ENCODE results near the gene CA6.
A peak's percentile ranks its signal among the peaks of the same experiment; 100 is the strongest.
"Not testable (repeated sequence)": the region's sequence is repeated elsewhere in the genome, so short reads cannot be mapped to it uniquely, and the experiment has no call there.

The CA6 gene

DNA sequence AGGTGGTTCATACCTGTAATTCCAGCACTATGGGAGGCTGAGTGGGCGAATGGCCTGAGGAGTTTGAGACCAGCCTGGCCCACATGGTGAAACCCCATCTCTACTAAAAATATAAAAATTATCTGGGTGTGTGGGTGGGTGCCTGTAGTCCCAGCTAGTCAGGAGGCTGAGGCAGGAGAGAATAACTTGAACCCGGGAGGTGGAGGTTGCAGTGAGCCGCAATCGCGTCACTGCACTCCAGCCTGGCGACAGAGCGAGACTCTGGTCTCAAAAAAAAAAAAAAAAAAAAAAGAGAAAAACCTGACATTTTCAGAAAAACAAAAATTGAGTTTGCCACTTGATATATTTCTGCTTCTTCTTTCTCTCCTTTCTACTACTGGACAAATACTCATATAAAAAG is 24.3 kb downstream of the CA6 start:
- DNase-seq (ENCODE audit: low spot score): no peak

GRCh38 chr1:8970870-8971337 is 25.2 kb downstream of the CA6 start:
- DNase-seq (ENCODE audit: low spot score): no peak

- no peak for DNase-seq (ENCODE audit: low spot score)
Measured at GRCh38 chr1:8974551-8974950, 28.9 kb downstream of the CA6 start.

DNA sequence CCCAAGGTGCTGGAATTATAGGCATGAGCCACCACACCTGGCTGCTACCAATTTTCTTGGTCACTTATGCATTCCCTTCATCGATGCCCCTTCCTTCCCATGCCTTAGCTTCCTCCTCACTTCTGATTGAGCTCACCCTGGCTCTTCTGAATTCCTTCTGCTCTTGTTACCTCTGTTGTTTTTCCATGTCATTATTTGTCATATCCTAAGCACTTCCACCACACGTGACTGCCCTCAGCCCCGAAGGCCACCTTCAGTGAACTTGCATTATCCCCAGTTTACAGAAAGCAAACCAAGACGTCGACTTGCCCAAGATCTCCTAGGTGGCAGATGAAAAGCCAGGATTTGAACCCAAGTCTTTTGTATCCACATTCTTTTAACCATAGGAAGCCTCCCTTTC is 30.7 kb downstream of the CA6 start:
- no peak for DNase-seq (ENCODE audit: low spot score)

DNA sequence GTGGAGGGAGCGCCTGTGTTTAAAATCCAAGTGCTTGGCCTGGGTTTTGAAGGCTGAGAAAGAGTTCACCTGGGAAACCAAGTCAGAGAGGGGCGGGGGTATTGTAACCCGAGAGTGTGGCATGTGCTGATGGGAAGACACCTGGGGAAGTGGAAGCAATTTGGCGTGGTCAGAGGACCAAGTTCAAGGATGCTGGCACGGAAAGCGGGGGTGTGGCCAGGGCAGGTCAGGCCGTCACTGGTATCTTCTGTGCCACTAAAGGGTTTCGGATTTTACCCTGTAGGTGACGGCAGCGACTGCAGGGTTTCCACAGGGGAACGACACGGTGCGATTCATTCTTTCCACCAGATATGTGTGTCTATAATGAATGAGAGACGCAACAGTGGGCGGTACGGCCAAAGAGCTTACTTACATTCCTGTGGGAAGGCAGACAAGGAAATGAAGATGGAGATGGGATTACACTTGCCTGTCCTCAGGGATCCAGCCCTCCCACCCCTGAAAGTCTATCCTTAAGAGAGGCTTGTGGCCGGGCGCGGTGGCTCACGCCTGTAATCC is 31.3 kb downstream of the CA6 start:
- no peak for DNase-seq (ENCODE audit: low spot score)

- peak; percentile 71 for DNase-seq (ENCODE audit: low spot score)
Measured at GRCh38 chr1:8980656-8981055, 35.0 kb downstream of the CA6 start.

DNA sequence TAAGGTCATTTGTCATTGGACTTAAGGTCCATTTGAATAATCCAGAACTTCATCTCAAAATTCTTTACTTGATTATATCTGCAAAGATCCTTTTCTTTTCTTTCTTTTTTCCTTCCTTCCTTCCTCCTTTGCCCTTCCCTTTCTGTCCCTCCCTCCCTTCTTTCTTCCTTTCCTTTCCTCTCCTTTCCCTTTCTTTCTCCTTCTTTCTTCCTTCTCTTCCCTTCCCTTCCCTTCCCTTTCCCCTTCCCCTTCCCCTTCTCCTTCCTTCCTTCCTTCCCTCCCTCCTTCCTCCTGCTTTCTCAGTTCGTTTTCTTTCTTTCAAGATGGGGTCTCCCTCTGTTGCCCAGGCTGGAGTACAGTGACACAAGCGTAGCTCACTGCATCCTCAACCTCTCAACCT is 35.5 kb downstream of the CA6 start:
- DNase-seq (ENCODE audit: low spot score): no peak

DNA sequence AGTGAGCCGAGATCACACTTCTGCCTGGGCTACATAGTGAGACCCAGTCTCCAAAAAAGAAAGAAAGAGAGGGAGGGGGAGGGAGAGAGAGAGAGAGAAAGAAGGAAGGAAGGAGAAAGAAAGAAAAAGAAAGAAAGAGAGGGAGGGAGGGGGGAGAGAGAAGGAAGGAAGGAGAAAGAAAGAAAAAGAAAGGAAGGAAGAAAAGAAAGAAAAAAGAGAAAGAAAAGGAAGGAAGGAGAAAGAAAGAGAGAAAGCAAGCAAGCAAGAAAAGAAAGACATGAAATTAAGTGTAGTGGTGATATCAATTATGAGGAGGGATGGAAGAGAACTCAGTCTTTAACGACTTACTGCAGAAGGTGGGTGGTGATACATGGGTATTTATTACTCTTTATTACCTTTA is 38.5 kb downstream of the CA6 start:
- no peak for DNase-seq (ENCODE audit: low spot score)

- DNase-seq (ENCODE audit: low spot score): no peak
Measured at GRCh38 chr1:8984990-8985389, 39.3 kb downstream of the CA6 start.

- DNase-seq (ENCODE audit: low spot score): no peak
Measured at GRCh38 chr1:8985915-8986813, 40.5 kb downstream of the CA6 start.

DNA sequence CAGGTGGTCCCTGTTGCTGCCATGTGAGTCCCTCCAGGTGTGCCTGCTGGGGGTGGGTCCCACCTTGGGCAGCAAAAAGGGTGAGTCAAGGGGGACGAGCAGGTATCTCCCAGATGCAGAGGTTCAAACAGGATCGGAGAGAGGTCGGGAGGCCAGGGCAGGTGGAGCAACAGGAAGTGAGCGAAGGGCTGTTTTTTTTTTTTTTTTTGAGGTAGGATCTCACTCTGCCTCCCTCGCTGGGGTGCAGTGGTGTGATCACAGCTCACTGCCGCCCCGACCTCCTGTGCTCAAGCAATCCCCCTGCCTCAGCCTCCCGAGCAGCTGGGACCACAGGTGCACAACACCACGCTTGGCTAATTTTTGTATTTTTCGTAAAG is 41.1 kb downstream of the CA6 start:
- peak; percentile 84 for DNase-seq (ENCODE audit: low spot score)

- DNase-seq (ENCODE audit: low spot score): peak; percentile 85
Measured at GRCh38 chr1:8987881-8988617, 42.4 kb downstream of the CA6 start.

DNA sequence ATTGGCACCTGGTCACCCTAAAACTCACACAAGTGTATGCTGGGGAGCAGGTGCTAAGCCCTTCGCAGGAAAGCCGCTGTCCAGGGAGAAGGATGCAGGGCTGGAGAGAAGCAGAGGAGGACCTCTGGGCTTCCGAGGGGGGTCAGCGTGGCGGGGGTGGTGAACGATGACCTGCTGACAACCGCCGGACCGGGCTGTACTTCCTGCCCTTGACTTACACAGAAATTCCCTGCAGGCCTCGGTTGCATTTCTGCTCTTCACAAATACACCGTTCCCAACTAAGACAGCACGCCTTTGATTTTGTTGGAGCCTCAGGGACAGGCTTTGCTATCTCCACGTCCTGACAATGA is 42.9 kb downstream of the CA6 start:
- DNase-seq (ENCODE audit: low spot score): no peak

- DNase-seq (ENCODE audit: low spot score): no peak
Measured at GRCh38 chr1:8989061-8989460, 43.4 kb downstream of the CA6 start.

GRCh38 chr1:8989821-8990220 is 44.2 kb downstream of the CA6 start:
- no peak for DNase-seq (ENCODE audit: low spot score)

- no peak for DNase-seq (ENCODE audit: low spot score)
Measured at GRCh38 chr1:8992936-8993687, 47.4 kb downstream of the CA6 start.

- DNase-seq (ENCODE audit: low spot score): not testable (repeated sequence)
Measured at GRCh38 chr1:8993962-8994675, 48.5 kb downstream of the CA6 start.

- DNase-seq (ENCODE audit: low spot score): not testable (repeated sequence)
Measured at GRCh38 chr1:9001534-9002214, 56.0 kb downstream of the CA6 start.

DNA sequence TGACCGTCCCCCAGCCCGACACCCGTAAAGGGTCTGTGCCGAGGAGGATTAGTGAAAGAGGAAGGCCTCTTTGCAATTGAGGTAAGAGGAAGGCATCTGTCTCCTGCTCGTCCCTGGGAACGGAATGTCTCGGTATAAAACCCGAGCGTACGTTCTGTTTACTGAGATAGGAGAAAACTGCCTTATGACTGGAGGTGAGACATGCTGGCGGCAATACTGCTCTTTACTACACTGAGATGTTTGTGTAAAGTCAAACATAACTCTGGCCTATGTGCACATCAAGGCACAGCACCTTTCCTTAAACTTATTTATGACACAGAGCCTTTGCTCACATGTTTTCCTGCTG is 56.5 kb downstream of the CA6 start:
- not testable (repeated sequence) for DNase-seq (ENCODE audit: low spot score)

GRCh38 chr1:9004031-9004699 is 58.5 kb downstream of the CA6 start:
- DNase-seq (ENCODE audit: low spot score): no peak

Measured in NAMALWA (cell line).